Skeletal muscle satellite cell (primary cell): Measurements from ENCODE around the gene ADORA1.

Experiments
- H3K27me3 ChIP-seq: 2 replicates; pipeline ENCODE4 v1.7.0; 2013; ENCODE audit warnings: low read length; ENCODE audit not compliant: control insufficient read depth, insufficient read depth
- H3K36me3 ChIP-seq: 2 replicates; pipeline ENCODE4 v1.7.0; 2013; ENCODE audit warnings: mild to moderate bottlenecking, control low read depth, low read length; ENCODE audit not compliant: insufficient read depth
- H3K4me1 ChIP-seq: 2 replicates; pipeline ENCODE4 v1.7.0; 2013; ENCODE audit warnings: low read length; ENCODE audit not compliant: control insufficient read depth, insufficient read depth
- H3K4me2 ChIP-seq: 2 replicates; pipeline ENCODE4 v1.7.0; 2013; ENCODE audit warnings: mild to moderate bottlenecking, low read length
- H3K4me3 ChIP-seq: 2 replicates; pipeline ENCODE4 v1.7.0; 2013; ENCODE audit warnings: low read length
- H3K9ac ChIP-seq: 2 replicates; pipeline ENCODE4 v1.7.0; 2013; ENCODE audit warnings: mild to moderate bottlenecking, low read depth, low read length, moderate library complexity
- H3K9me3 ChIP-seq: replicated peaks from 2 replicates; pipeline ENCODE4 v1.7.0; 2013; ENCODE audit warnings: mild to moderate bottlenecking, control low read depth, low read length

The ADORA1 gene

DNA sequence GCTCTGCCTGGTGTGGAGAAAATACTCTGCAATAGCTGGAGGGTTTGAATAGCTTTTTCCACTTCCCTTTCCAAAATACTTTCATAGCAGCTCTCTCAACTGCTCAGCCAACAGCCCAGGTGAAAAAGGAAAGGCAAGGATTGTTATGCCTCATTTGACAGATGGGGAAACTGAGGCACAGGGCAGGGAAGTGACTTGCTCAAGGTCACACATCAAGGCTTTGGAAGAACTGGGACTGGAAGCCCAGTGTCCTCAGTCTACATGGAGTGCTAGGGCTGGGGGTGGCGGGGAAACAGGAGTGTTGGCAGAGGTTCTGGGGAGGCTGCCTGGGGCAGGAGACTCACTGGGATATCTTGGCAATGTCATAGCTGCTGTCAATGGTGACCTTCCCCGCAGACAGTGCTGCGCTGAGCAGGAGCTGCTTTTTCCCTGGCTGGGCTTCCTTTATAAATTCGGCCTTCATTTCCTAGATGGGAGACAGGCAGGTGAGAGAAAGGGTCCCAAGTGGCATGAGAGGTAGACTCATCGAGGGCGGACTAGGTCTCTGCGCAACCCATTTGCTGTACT, 54.9 kb downstream of the ADORA1 start:
- no peak overlapping the region for H3K9ac ChIP-seq
- H3K9me3 ChIP-seq = no peaks in the 10 kb centered on the region
- no peaks in the 10 kb centered on the region for H3K36me3 ChIP-seq
- H3K4me1 ChIP-seq = peaks cover 15% of the 10 kb centered on the region
- H3K27me3 ChIP-seq = peaks cover 10% of the 10 kb centered on the region
- no peak overlapping the region for H3K4me2 ChIP-seq
- H3K4me3 ChIP-seq = no peak overlapping the region

DNA sequence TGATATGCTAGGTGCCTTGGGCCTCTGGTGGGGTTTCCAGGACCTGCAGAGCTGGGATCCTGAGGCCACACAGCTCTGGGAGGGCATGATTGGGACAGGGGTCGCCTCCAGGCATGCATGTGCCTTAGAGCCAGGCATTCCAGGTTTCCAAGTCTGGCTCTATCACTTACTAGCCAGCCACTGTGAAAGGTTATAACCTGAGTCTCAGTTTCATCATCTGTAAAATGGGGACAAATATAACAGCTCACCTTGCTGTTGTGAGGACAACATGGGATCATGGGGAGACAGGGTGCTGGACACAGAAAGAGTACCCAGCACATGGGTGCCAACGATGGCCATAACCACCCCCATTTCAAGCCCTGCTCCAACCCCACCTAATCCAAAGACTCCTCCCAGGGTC, 56.3 kb downstream of the ADORA1 start:
- Histone ChIP-seq H3K4me1 (peaks cover 2% of the 10 kb centered on the region), H3K27me3 (peaks cover 19% of the 10 kb centered on the region), H3K36me3 (no peaks in the 10 kb centered on the region), H3K9me3 (no peaks in the 10 kb centered on the region), H3K4me3 (no peak overlapping the region), H3K4me2 (no peak overlapping the region), H3K9ac (no peak overlapping the region)

DNA sequence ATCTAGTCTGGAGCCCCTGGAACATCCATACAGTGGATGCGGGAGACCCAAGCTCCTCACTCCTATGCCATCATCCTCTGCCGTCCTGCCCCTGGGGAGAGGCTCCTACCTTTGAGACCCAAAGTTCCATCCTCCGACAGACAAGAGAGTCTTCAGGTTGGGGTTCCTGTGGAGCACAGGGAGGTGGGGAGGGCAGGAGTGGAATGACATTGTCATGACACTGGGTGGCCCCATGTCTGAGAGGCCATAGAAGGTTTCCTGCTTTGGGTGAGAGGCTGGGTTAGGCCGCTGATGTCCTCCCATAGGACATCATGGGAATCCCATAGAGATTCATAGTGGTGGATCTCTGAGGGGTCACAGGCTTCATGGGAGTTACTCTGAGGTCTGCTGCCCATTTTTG, 56.9 kb downstream of the ADORA1 start:
- H3K4me2 ChIP-seq = no peak overlapping the region
- H3K4me3 ChIP-seq = no peak overlapping the region

DNA sequence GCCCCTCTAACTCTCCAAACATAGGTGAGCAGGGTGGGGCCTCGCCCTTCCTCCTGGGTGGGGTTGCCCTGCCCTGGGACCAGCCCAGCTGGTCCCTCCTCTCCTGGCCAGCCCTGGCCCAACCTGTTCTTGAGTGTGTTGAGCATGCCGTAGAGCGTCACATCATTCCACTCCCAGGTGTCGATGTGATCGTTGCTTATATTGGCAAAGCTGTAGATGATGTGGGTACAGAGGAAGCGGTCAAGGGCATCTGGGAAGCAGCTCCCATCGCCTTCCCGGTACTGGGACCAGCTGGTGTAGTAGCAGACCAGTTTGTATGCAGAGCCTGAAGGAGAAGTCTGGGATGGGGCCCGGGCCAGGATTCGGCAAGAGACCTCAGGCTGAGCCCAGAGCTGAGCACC, 57.5 kb downstream of the ADORA1 start:
- H3K36me3 ChIP-seq = no peaks in the 10 kb centered on the region
- H3K9ac ChIP-seq = no peak overlapping the region
- H3K9me3 ChIP-seq = no peaks in the 10 kb centered on the region
- H3K27me3 ChIP-seq = peaks cover 30% of the 10 kb centered on the region
- no peak overlapping the region for H3K4me3 ChIP-seq
- no peaks in the 10 kb centered on the region for H3K4me1 ChIP-seq
- no peak overlapping the region for H3K4me2 ChIP-seq

More for the DNA sequence above, 56.9 kb downstream of the ADORA1 start:
- Histone ChIP-seq H3K36me3 (no peaks in the 10 kb centered on the region), H3K4me1 (no peaks in the 10 kb centered on the region), H3K9me3 (no peaks in the 10 kb centered on the region), H3K27me3 (peaks cover 26% of the 10 kb centered on the region), H3K9ac (no peak overlapping the region)

DNA sequence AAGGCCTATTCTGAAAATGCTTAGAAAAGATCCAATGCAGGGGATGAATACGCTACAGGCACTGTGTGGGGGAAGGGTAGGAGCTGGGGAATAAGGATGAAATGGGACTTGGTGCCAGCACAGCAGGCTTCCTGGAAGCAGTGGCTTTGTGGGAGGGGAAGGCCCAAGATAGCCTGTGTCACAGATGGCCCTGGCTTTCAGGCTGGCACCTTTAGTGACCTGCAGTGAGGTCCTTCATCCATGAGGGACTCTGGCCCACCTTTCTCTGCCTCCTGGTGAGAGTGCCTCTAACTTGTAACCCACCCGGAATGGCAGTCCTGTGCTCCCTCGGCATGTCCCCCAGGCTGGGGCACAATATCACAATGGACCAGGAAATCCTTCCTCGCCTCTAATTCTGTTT, 58.1 kb downstream of the ADORA1 start:
- Histone ChIP-seq H3K36me3 (no peaks in the 10 kb centered on the region), H3K4me3 (no peak overlapping the region), H3K9ac (no peak overlapping the region), H3K4me1 (no peaks in the 10 kb centered on the region), H3K4me2 (no peak overlapping the region), H3K27me3 (peaks cover 30% of the 10 kb centered on the region), H3K9me3 (no peaks in the 10 kb centered on the region)

DNA sequence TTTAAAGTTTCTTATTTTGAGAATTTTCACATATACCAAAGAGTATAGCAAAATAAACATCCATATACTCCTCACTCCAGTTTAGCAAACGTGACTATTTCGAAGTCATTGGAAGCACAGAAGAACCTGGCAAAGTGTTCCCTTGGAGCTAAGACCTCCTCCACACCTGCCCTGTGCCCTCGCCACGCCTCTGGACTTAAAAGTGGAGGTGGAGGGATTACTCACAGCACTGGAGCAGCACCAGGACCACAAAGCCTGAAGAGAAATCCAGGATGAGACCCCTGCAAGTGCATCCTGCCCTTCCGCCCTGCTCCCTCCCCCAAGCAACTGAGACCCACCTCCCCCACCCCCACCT, 58.5 kb downstream of the ADORA1 start:
- Histone ChIP-seq H3K9me3 (no peaks in the 10 kb centered on the region), H3K36me3 (no peaks in the 10 kb centered on the region), H3K9ac (no peak overlapping the region), H3K4me2 (no peak overlapping the region), H3K4me1 (no peaks in the 10 kb centered on the region), H3K27me3 (peaks cover 30% of the 10 kb centered on the region), H3K4me3 (no peak overlapping the region)

DNA sequence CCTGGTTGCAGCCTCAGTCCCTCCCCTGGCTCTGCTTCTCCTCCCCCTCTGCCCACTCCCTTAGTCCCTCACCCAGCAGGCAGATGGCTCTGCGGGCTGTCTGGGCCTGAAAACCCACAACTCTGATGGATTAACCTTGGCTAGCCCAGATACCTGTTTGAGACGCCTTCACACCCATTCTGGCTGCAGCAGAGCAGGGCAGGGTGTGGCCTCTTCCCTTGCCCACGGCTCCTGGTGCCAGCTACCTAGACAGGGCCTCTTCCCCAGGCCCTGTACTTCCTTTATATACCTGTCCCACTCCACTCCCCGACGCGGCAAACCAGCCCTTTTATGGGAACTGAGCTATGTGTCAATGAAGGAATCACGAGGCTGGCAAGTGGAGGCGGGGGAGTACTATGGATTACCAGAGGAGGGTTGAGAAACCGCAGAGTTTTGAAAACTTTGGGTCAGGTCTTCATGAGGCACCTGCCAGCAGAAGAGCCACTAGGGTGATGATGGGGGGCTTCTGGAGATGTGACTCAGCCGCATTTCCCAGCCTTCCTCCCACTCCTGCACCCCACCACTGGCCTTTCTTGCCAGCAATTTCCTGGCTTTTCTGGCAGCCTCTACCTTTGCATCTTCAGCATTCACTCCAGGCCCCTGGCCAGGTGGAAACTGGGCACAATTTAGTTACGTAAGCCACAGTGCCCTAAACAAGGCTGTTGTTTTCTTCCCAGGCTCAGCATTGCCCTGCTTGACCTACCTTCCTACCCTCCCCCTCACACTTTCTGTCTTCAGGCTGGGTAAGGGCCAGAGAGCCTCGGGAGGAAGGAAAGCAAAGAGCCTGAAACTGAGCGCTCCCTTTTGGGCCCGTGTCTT, 59.1 kb downstream of the ADORA1 start, which contains the start of gene CHI3L1:
Gene CHI3L1, minus strand, starts transcription at position 259 of the 858 bp plus-strand sequence. Its CDS starts 81 bp downstream, at position 178.
- Histone ChIP-seq H3K9me3 (no peaks in the 10 kb centered on the region), H3K4me2 (no peak within 1 kb of the TSS), H3K4me3 (no peak within 1 kb of the TSS), H3K4me1 (no peaks in the 10 kb centered on the region), H3K9ac (no peak within 1 kb of the TSS), H3K27me3 (peaks cover 30% of the 10 kb centered on the region), H3K36me3 (no peaks in the 10 kb centered on the region)

DNA sequence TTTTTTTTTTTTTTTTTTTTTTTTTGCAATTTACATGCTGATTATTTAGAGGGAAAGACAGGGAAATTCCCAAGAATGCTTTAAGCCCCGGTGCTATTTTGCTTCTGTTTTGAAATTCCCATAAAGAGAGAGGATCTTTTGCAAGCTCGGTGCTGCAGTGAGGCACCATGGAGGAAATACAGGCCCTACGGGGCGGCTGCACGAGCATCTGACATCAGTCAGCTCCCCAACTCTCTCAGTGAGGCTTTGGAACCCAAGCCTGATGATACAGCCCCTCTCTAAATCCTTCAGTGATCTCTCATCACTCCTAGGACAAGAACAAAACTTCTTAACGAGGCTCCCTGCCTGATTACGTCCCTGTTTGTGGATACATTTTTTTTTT, 59.8 kb downstream of the ADORA1 start:
- no peaks in the 10 kb centered on the region for H3K36me3 ChIP-seq
- H3K4me3 ChIP-seq = no peak overlapping the region
- H3K27me3 ChIP-seq = peaks cover 30% of the 10 kb centered on the region
- H3K4me2 ChIP-seq = no peak overlapping the region
- H3K4me1 ChIP-seq = no peaks in the 10 kb centered on the region
- H3K9ac ChIP-seq = no peak overlapping the region
- H3K9me3 ChIP-seq = no peaks in the 10 kb centered on the region

DNA sequence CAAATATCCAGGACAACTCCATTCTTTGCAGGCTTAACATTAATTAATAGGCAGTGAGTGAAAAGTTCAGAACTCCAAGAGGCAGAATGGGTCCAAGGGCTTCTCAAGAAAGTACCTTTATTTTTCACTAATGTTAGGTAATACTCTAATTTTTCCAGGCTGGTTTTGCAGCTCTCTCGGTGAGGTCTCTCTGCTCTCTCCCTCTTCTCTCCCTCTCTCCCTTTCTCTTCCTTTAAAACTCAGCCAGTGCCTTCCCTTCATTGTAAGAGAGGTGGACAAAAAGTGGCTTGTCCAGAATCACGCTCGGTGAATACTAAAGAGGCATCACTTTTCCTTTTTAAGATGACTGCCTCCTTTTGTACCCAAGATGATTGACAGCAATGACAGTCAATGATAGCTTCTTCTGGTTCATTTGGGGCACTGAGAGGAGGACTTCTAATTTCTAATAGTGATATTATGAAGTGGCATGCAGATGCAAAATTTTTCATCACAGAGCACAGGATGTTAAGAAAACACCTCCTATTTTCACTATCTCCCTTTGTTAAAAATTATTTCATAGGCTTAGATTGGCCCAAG, 60.3 kb downstream of the ADORA1 start:
- no peaks in the 10 kb centered on the region for H3K36me3 ChIP-seq
- no peak overlapping the region for H3K4me2 ChIP-seq
- H3K27me3 ChIP-seq = peaks cover 30% of the 10 kb centered on the region
- no peak overlapping the region for H3K4me3 ChIP-seq
- H3K4me1 ChIP-seq = no peaks in the 10 kb centered on the region
- H3K9ac ChIP-seq = no peak overlapping the region
- H3K9me3 ChIP-seq = no peaks in the 10 kb centered on the region

DNA sequence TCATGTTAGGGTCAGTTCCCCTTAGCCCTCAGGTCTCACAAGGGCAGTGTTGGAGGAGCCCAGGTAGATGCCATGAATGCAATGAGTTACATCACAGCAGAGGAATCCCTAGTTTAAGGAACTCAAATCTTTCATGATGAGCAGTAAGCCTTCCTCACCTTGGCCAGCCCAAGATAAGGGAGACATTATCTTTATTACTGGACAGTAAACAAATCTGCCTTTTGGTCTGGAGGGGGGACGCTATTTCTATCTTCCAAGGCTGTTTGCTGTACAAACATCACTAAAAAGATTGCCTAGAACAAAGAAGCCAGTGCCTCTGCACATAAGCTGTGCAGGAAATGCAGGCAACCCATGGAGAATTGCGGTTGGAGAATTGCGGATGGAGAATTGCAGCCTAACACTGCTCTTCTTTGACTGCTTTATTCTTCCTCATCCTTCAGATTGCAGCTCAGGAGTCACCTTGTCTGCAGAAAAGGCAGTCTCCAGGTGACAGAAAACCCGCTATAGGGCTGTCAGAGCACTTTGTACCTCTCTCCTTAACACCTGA, 61.2 kb downstream of the ADORA1 start:
- Histone ChIP-seq H3K27me3 (peaks cover 30% of the 10 kb centered on the region), H3K4me3 (no peak overlapping the region), H3K9ac (no peak overlapping the region), H3K36me3 (no peaks in the 10 kb centered on the region), H3K4me1 (no peaks in the 10 kb centered on the region), H3K9me3 (no peaks in the 10 kb centered on the region), H3K4me2 (no peak overlapping the region)

DNA sequence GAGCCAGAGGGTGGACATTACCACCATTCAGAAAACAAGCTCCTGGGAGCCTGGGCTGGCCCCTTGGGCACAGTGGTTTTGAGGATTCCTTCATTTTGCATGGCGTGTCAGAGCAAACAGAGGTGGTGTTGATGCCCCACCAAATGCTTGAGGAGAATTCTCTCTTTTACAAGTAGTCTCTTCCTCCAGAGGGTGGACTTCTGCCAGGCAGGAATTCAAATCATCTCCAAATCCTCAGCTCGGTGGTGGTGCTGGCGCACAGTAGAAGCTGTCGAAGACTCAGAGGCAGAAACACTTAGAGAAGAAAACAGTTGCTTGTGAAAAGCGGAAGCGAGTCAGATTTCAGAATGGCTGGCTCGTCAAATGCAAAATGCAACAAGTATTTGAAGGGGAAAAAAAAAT, 62.4 kb downstream of the ADORA1 start:
- Histone ChIP-seq H3K9me3 (no peaks in the 10 kb centered on the region), H3K4me3 (no peak overlapping the region), H3K36me3 (no peaks in the 10 kb centered on the region), H3K9ac (no peak overlapping the region), H3K4me2 (no peak overlapping the region), H3K4me1 (no peaks in the 10 kb centered on the region), H3K27me3 (peaks cover 30% of the 10 kb centered on the region)
